Measurements from ENCODE around the gene MAGI1. TPM values are rescaled to one million over a fixed set of nuclear protein-coding genes. Genes with fewer than 3 reads are reported as not detected.

MAGI1 gene
- total and polyA plus RNA-seq, 10 donors, result 3.5 to 104 (median 62.3) TPM

DNA sequence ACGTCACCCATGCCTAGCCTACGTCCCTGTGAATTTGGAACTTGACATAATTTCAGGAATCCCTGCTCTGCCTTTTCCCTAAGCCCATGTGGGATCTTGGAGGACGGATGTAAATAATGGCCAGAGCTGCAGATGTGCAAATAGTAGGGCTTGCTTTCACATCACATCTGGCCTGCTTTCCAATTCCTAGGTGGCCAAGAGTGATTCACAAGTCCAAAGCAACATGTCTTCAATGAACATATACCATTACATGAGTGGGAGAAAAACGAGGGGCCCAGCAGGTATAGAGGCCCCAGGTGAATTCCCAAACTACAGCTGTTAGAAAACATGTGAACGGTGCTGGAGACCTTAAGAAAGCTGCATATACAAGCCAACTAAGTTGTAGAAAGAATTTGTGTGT lies 214.6 kb downstream of the MAGI1 start:
- Histone ChIP-seq H3K4me3 (no peak overlapping the region), H3K27ac (no peak overlapping the region), H3K36me3 (no peaks in the 10 kb centered on the region), H3K9me3 (peaks cover 0 to 5% (median 0%) of the 10 kb centered on the region in 8 donors), H3K4me1 (peaks cover 0 to 8% (median 0%) of the 10 kb centered on the region in 6 donors), H3K27me3 (replicated peaks in 1 of 7) (no peaks in the 10 kb centered on the region)
- intact Hi-C loops (cut with DNase I; ENCODE audit: low total_unique reads), result no loop called here
- no peak for DNase-seq
- TF ChIP-seq, protein P1, sequence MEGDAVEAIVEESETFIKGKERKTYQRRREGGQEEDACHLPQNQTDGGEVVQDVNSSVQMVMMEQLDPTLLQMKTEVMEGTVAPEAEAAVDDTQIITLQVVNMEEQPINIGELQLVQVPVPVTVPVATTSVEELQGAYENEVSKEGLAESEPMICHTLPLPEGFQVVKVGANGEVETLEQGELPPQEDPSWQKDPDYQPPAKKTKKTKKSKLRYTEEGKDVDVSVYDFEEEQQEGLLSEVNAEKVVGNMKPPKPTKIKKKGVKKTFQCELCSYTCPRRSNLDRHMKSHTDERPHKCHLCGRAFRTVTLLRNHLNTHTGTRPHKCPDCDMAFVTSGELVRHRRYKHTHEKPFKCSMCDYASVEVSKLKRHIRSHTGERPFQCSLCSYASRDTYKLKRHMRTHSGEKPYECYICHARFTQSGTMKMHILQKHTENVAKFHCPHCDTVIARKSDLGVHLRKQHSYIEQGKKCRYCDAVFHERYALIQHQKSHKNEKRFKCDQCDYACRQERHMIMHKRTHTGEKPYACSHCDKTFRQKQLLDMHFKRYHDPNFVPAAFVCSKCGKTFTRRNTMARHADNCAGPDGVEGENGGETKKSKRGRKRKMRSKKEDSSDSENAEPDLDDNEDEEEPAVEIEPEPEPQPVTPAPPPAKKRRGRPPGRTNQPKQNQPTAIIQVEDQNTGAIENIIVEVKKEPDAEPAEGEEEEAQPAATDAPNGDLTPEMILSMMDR (IDR thresholded peaks at IDR 0.05 in 8 of 11, conservative IDR thresholded peaks at IDR 0.05 in 3 of 11), result no peak
- no peak for TF ChIP-seq POLR2AphosphoS5 (IDR thresholded peaks at IDR 0.05)
- TF ChIP-seq POLR2A (IDR thresholded peaks at IDR 0.05), result no peak
- WGBS, 5 donors, result 55 to 77% (median 66%) methylated on average over 5 of the region's 5 CpGs

GRCh38 chr3:65820600-65820999 lies 218.1 kb downstream of the MAGI1 start:
- Histone ChIP-seq H3K9me3 (peaks cover 0 to 5% (median 0%) of the 10 kb centered on the region in 8 donors), H3K36me3 (no peaks in the 10 kb centered on the region), H3K27me3 (replicated peaks in 1 of 7) (no peaks in the 10 kb centered on the region), H3K27ac (no peak overlapping the region), H3K4me1 (peaks cover 0 to 10% (median 0%) of the 10 kb centered on the region in 6 donors), H3K4me3 (no peak overlapping the region)
- 38 to 88% (median 53%) methylated on average over 1 of the region's 1 CpG for WGBS, 5 donors
- intact Hi-C loops (cut with DNase I; ENCODE audit: low total_unique reads), result no loop called here
- TF ChIP-seq, protein P1 (IDR thresholded peaks at IDR 0.05 in 8 of 11, conservative IDR thresholded peaks at IDR 0.05 in 3 of 11), result no peak
- TF ChIP-seq POLR2A (IDR thresholded peaks at IDR 0.05), result no peak
- no peak for TF ChIP-seq POLR2AphosphoS5 (IDR thresholded peaks at IDR 0.05)
- no peak for DNase-seq

DNA sequence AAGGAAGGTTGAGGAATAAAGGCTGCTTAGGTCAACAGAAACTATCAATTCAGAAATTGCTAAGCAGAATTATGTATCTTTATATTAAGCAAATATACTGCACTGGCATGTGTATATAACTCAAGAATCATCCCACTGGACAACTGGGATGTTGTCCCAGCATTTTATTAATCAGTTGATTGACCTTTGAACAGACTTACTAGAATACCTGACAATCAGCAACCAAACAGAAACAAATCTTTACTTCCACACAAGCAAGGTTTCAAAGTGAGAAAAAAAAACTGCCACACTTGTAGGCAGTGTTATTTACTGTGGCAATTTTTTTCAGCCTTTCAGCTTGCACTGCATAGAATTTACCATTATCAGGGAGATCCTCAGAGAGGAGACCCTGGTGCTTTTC lies 218.8 kb downstream of the MAGI1 start:
- intact Hi-C loops (cut with DNase I; ENCODE audit: low total_unique reads), result no loop called here
- Histone ChIP-seq H3K27me3 (replicated peaks in 1 of 7) (no peaks in the 10 kb centered on the region), H3K27ac (no peak overlapping the region), H3K4me3 (no peak overlapping the region), H3K9me3 (peaks cover 0 to 5% (median 0%) of the 10 kb centered on the region in 8 donors), H3K4me1 (peaks cover 0 to 10% (median 0%) of the 10 kb centered on the region in 6 donors), H3K36me3 (no peaks in the 10 kb centered on the region)
- TF ChIP-seq, protein P1 (IDR thresholded peaks at IDR 0.05 in 8 of 11, conservative IDR thresholded peaks at IDR 0.05 in 3 of 11), result no peak
- TF ChIP-seq POLR2AphosphoS5 (IDR thresholded peaks at IDR 0.05) (no peak), POLR2A (IDR thresholded peaks at IDR 0.05) (no peak)
- DNase-seq, result no peak

GRCh38 chr3:65817553-65818126 lies 221.1 kb downstream of the MAGI1 start:
- DNase-seq, result no peak
- H3K4me1 ChIP-seq, result peaks cover 0 to 10% (median 0%) of the 10 kb centered on the region in 6 donors
- H3K27me3 ChIP-seq (replicated peaks in 1 of 7), result no peaks in the 10 kb centered on the region
- no peaks in the 10 kb centered on the region for H3K36me3 ChIP-seq
- H3K4me3 ChIP-seq, result no peak overlapping the region
- WGBS, 5 donors, result 81 to 89% (median 87%) methylated on average over 3 of the region's 3 CpGs
- TF ChIP-seq POLR2AphosphoS5 (IDR thresholded peaks at IDR 0.05) (no peak), POLR2A (IDR thresholded peaks at IDR 0.05) (no peak)
- TF ChIP-seq, protein P1 (IDR thresholded peaks at IDR 0.05 in 8 of 11, conservative IDR thresholded peaks at IDR 0.05 in 3 of 11), result no peak
- intact Hi-C loops (cut with DNase I; ENCODE audit: low total_unique reads), result no loop called here
- H3K9me3 ChIP-seq, result peaks cover 0 to 4% (median 0%) of the 10 kb centered on the region in 8 donors
- H3K27ac ChIP-seq, result no peak overlapping the region
